GM12878 (cell line): ENCODE results near the gene ANO3. TPM values are rescaled to one million over a fixed set of nuclear protein-coding genes. Genes with fewer than 3 reads are reported as not detected.

Source experiments
- ATAC-seq: fragments of 200-7000 bp; cut with Tn5 transposase; 3 replicates; pipeline ENCODE4 v1.9.1; 2020; ENCODE audit warnings: mild to moderate bottlenecking, moderate library complexity
- BruUV-seq: library from RNA; stranded (reverse); fragments of 400-500 nt; replicated peaks from 2 replicates; lab custom pipeline; 2021; lab: Mats Ljungman, UMichigan
- CTCF ChIA-PET: fragments of 300-600 bp; sonication (Branson Sonifier 250); formaldehyde crosslinking; extraction: SDS; loops from one replicate; lab custom pipeline; 2021; ENCODE audit warnings: inconsistent platforms; lab: Yijun Ruan, JAX
- POLR2A ChIA-PET: fragments of 350-600 bp; formaldehyde crosslinking; extraction: SDS; loops from one replicate; lab custom pipeline; 2021; ENCODE audit warnings: inconsistent platforms; lab: Charles Lee
- RAD21 ChIA-PET: fragments of 300-600 bp; sonication (Branson Sonifier 250); formaldehyde crosslinking; loops from one replicate; lab custom pipeline; 2023; ENCODE audit warnings: antibody characterized with exemption; ENCODE audit not compliant: unreplicated experiment; lab: Charles Lee
- SMC1A ChIA-PET: fragments of 300-600 bp; sonication (Branson Sonifier 250); formaldehyde crosslinking; loops from one replicate; lab custom pipeline; 2023; ENCODE audit not compliant: unreplicated experiment, uncharacterized antibody; lab: Charles Lee
- DNase-seq: peaks from one replicate; pipeline ENCODE4 v3.0.0-alpha.2; 2011; ENCODE audit warnings: low read depth, low spot score
- FAIRE-seq: peaks from 3 replicates; lab custom pipeline; 2011; peaks lifted over from hg19 to GRCh38; lab: Jason Lieb, UNC
- H2AFZ ChIP-seq: 2 replicates; pipeline ENCODE4 v1.6.0; 2011; ENCODE audit warnings: low read depth, low read length, control low read depth; ENCODE audit not compliant: control insufficient read depth
- H3K27ac ChIP-seq: 2 replicates; pipeline ENCODE4 v1.5.1; 2011; ENCODE audit warnings: control low read depth; ENCODE audit not compliant: control insufficient read depth, insufficient read depth
- H3K27me3 ChIP-seq, 2 experiments: replicated peaks in 1 of 2; 2 replicates each; pipeline versions ENCODE4 v1.6.0 to v1.6.1; 2011; ENCODE audit warnings: low read length in 1 of 2; ENCODE audit not compliant: control insufficient read depth in 2 of 2, insufficient read depth in 2 of 2
- H3K36me3 ChIP-seq, 2 experiments: 2 replicates each; pipeline ENCODE4 v1.5.1; 2011; ENCODE audit warnings: low read length in 1 of 2; ENCODE audit not compliant: control insufficient read depth in 2 of 2, insufficient read depth in 2 of 2
- H3K4me1 ChIP-seq: 2 replicates; pipeline ENCODE4 v1.6.1; 2011; ENCODE audit warnings: mild to moderate bottlenecking, low read length, moderate library complexity, mixed read lengths; ENCODE audit not compliant: control insufficient read depth, insufficient read depth
- H3K4me2 ChIP-seq: 2 replicates; pipeline ENCODE4 v1.6.0; 2011; ENCODE audit warnings: control low read depth; ENCODE audit not compliant: control insufficient read depth, insufficient read depth
- H3K4me3 ChIP-seq: fragments of 200-600 bp; sonication (generic); 2 replicates; pipeline ENCODE4 v1.5.1; 2016
- H3K79me2 ChIP-seq: 2 replicates; pipeline ENCODE4 v1.6.0; 2011; ENCODE audit warnings: low read length; ENCODE audit not compliant: control insufficient read depth, insufficient read depth
- H3K9ac ChIP-seq: 2 replicates; pipeline ENCODE4 v1.8.0; 2011; ENCODE audit warnings: low read length, control low read depth, mixed read lengths; ENCODE audit not compliant: control insufficient read depth, insufficient read depth
- H3K9me3 ChIP-seq: replicated peaks from 3 replicates; pipeline ENCODE4 v1.5.1; 2011; ENCODE audit warnings: mild to moderate bottlenecking, low read length; ENCODE audit not compliant: control insufficient read depth, insufficient read depth
- H4K20me1 ChIP-seq: 2 replicates; pipeline ENCODE4 v1.6.0; 2011; ENCODE audit not compliant: control insufficient read depth, insufficient read depth
- FOXK2 ChIP-seq: fragments of 450-650 bp; IDR thresholded peaks from 2 replicates; pipeline ENCODE4 v1.6.1; 2017; ENCODE audit warnings: mild to moderate bottlenecking, moderate library complexity
- PAX8 ChIP-seq: fragments of 450-650 bp; IDR thresholded peaks from 2 replicates; pipeline ENCODE4 v1.6.1; 2017; ENCODE audit warnings: mild to moderate bottlenecking, moderate library complexity
- POLR2AphosphoS5 ChIP-seq: IDR thresholded peaks from 2 replicates; pipeline ENCODE4 v1.6.1; 2011; ENCODE audit warnings: mild to moderate bottlenecking, low read length, inconsistent platforms
- RAD51 ChIP-seq: fragments of 450-650 bp; IDR thresholded peaks from 2 replicates; pipeline ENCODE4 v1.6.1; 2016; ENCODE audit warnings: moderate library complexity, mild to moderate bottlenecking, inconsistent platforms
- SIN3A ChIP-seq: IDR thresholded peaks from 2 replicates; pipeline ENCODE4 v1.6.1; 2012; ENCODE audit warnings: low read depth, low read length, improper control_type of control experiment
- SMC3 ChIP-seq: IDR thresholded peaks from 2 replicates; pipeline ENCODE4 v1.6.1; 2011; ENCODE audit warnings: low read length, improper control_type of control experiment, borderline replicate concordance
- SREBF1 ChIP-seq: IDR thresholded peaks from 2 replicates; pipeline ENCODE4 v1.6.1; 2012; ENCODE audit warnings: mild to moderate bottlenecking, low read length
- TBL1XR1 ChIP-seq: IDR thresholded peaks from 2 replicates; pipeline ENCODE4 v1.6.1; 2012; ENCODE audit warnings: low read depth, low read length, improper control_type of control experiment
- ZNF24 ChIP-seq: fragments of 450-650 bp; IDR thresholded peaks from 2 replicates; pipeline ENCODE4 v1.6.1; 2017; ENCODE audit warnings: antibody characterized with exemption, mild to moderate bottlenecking
- ZNF622 ChIP-seq: fragments of 450-650 bp; IDR thresholded peaks from 2 replicates; pipeline ENCODE4 v1.6.1; 2017; ENCODE audit warnings: mild to moderate bottlenecking, inconsistent platforms
- WGBS: methylation state at CpG from one replicate; pipeline ENCODE4 v1.1.6; 2016; ENCODE audit warnings: low lambda C conversion rate; ENCODE audit not compliant: insufficient replicate concordance, insufficient coverage; ENCODE audit errors: missing lambda C conversion rate; 5-methylcytosine and 5-hydroxymethylcytosine counted together
- in situ Hi-C: fragments of 300-500 bp; cut with MboI; formaldehyde crosslinking; loops from 9 replicates; pipeline ENCODE4 v1.14.3; 2018; ENCODE audit warnings: mixed read lengths
- intact Hi-C: fragments of 100-400 bp; cut with micrococcal nuclease; formaldehyde crosslinking; loops from one replicate; pipeline ENCODE4 v1.14.2; 2022; ENCODE audit not compliant: unreplicated experiment
- polyA plus RNA-seq, 11 experiments: library from polyadenylated mRNA; depleted of rRNA in 4 of 11; unstranded in 6 of 11; stranded (reverse) in 5 of 11; fragments of >200 nt; fragmentation: Nextera tagmentation in 4 of 11; fragmentation: Illumina TruSeq in 1 of 11; extraction: Ambion mirVana in 4 of 11; extraction: Trizol in 1 of 11; gene quantifications; 1 replicate in 1 of 11; 2 replicates in 10 of 11; pipeline versions ENCODE4 v1.2.1 to v1.2.3, GENCODE V29; 2011 to 2016; ENCODE audit warnings: inconsistent platforms in 2 of 11, missing spikeins in 2 of 11, low read depth in 1 of 11
- total RNA-seq, 4 experiments: library from RNA; depleted of rRNA in 3 of 4; stranded (reverse); fragments of >200 nt in 3 of 4; fragmentation: Illumina TruSeq in 1 of 4; extraction: Trizol in 1 of 4; gene quantifications; 2 replicates each; pipeline versions ENCODE4 v1.2.1 to v1.2.3, GENCODE V29; 2013 to 2021
- TF ChIP-seq, protein P1 (sequence below): IDR thresholded peaks from 2 replicates; pipeline ENCODE4 v1.6.1; 2012; ENCODE audit warnings: low read depth, low read length, improper control_type of control experiment
- TF ChIP-seq, protein P2 (sequence below): fragments of 450-650 bp; IDR thresholded peaks from 2 replicates; pipeline ENCODE4 v1.6.1; 2016; ENCODE audit warnings: mild to moderate bottlenecking
- TF ChIP-seq, protein P3 (sequence below): IDR thresholded peaks from 2 replicates; pipeline ENCODE4 v1.6.1; 2011; ENCODE audit warnings: borderline replicate concordance, low read depth, mild to moderate bottlenecking, moderate library complexity, mixed read lengths, low read length; ENCODE audit not compliant: insufficient read depth; ENCODE audit errors: extremely low read length
- TF ChIP-seq, protein P4 (sequence below): IDR thresholded peaks from 2 replicates; pipeline ENCODE4 v1.6.1; 2011; ENCODE audit warnings: low read depth, mild to moderate bottlenecking, low read length, moderate library complexity, borderline replicate concordance; ENCODE audit errors: extremely low read depth

ANO3 gene
- total and polyA plus RNA-seq, 10 of the 15 experiments (the other 5 are each of a cell fraction or from before 2014, with no cell fraction given): 0.13 to 5.9 (median 0.44) TPM

DNA sequence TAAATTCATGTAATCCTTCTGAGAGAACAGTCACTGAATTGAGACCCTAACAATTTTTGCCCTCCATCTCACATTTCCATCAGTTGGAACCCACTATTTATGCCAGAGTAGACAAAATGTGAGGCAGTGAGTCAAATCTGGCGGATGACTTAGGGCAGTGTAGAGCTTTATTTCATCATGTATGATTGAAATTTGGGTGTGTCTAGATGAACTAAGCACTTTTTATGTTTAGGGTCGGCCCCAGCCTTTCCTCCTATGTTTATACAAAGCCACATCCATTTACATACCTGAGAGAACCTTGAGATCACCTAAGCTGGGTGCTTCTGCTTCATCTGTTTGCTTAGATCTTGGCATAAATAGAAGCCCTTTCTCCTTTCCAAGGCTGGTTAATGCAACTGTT is 255.1 kb downstream of the ANO3 start:
- ChIA-PET CTCF (interaction anchor here (1.1 to 1.5 kb wide), 2 partner anchors 12 to 16 kb away, joined by 3 to 5 read pairs; no protein-coding TSS in a partner anchor), POLR2A (interaction anchor here (1.0 kb wide), 1 partner anchor 16 kb away, joined by 3 read pairs; no protein-coding TSS in a partner anchor), RAD21 (interaction anchor here (0.7 kb wide), 1 partner anchor 1847 kb away, joined by 3 read pairs; no protein-coding TSS in a partner anchor), SMC1A (interaction anchor here (0.9 to 2.1 kb wide), 6 partner anchors 8 to 30 kb away, joined by 3 to 8 read pairs (median 5); no protein-coding TSS in a partner anchor)
- Histone ChIP-seq H3K9me3 (no peaks in the 10 kb centered on the region), H3K9ac (no peak overlapping the region), H3K4me1 (no peaks in the 10 kb centered on the region), H3K27ac (no peak overlapping the region), H4K20me1 (no peaks in the 10 kb centered on the region), H3K27me3 (no peaks in the 10 kb centered on the region), H3K79me2 (no peaks in the 10 kb centered on the region), H3K36me3 (no peaks in the 10 kb centered on the region), H3K4me3 (no peak overlapping the region), H2AFZ (no peak overlapping the region), H3K4me2 (no peak overlapping the region)
- WGBS: 6% methylated on average over 2 of the region's 2 CpGs
- no peak for ATAC-seq
- intact Hi-C loops (no loop called here), in situ Hi-C loops (no loop called here)
- no TSS peak for BruUV-seq
- no peak for DNase-seq
- no peak for FAIRE-seq
- TF ChIP-seq POLR2AphosphoS5 (no peak), PAX8 (no peak)
- TF ChIP-seq, protein P1, sequence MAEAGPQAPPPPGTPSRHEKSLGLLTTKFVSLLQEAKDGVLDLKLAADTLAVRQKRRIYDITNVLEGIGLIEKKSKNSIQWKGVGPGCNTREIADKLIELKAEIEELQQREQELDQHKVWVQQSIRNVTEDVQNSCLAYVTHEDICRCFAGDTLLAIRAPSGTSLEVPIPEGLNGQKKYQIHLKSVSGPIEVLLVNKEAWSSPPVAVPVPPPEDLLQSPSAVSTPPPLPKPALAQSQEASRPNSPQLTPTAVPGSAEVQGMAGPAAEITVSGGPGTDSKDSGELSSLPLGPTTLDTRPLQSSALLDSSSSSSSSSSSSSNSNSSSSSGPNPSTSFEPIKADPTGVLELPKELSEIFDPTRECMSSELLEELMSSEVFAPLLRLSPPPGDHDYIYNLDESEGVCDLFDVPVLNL: no peak

DNA sequence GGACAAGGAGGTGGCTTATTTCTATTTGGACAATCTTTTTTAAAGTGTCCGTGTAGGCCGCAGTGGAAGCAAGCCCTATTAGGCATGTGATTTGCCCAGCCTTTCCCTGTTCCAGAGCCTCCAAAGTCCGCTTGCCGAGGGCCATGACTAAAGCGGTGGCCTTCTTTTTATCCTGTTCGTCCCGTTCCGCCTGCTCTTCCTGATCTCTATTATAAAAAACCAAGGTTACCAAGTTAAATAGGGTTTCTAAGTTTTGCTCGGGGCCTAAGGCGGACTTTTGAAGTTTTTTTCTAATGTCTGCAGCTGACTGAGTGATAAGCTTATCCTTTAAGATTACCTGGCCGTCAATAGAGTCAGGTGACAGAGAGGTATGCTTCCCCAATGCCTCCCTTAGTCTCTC is 261.8 kb downstream of the ANO3 start:
- WGBS: 69% methylated on average over 11 of the region's 11 CpGs
- ChIA-PET SMC1A (interaction anchor here (2.2 kb wide), 1 partner anchor 13 kb away, joined by 8 read pairs; no protein-coding TSS in a partner anchor), CTCF (interaction anchor here (0.6 kb wide), 1 partner anchor 12 kb away, joined by 4 read pairs; no protein-coding TSS in a partner anchor), POLR2A (no interaction called here), RAD21 (no interaction called here)
- Histone ChIP-seq H3K36me3 (no peaks in the 10 kb centered on the region), H3K27ac (no peak overlapping the region), H3K79me2 (no peaks in the 10 kb centered on the region), H3K4me3 (no peak overlapping the region), H3K4me1 (no peaks in the 10 kb centered on the region), H3K9me3 (no peaks in the 10 kb centered on the region), H3K4me2 (no peak overlapping the region), H3K27me3 (no peaks in the 10 kb centered on the region), H2AFZ (no peak overlapping the region), H4K20me1 (no peaks in the 10 kb centered on the region), H3K9ac (no peak overlapping the region)
- DNase-seq (no peak), ATAC-seq (no peak), FAIRE-seq (no peak)
- in situ Hi-C loops (no loop called here), intact Hi-C loops (no loop called here)
- BruUV-seq: no TSS peak
- no peak for TF ChIP-seq ZNF622
- TF ChIP-seq SMC3: no peak
- TF ChIP-seq, protein P2, sequence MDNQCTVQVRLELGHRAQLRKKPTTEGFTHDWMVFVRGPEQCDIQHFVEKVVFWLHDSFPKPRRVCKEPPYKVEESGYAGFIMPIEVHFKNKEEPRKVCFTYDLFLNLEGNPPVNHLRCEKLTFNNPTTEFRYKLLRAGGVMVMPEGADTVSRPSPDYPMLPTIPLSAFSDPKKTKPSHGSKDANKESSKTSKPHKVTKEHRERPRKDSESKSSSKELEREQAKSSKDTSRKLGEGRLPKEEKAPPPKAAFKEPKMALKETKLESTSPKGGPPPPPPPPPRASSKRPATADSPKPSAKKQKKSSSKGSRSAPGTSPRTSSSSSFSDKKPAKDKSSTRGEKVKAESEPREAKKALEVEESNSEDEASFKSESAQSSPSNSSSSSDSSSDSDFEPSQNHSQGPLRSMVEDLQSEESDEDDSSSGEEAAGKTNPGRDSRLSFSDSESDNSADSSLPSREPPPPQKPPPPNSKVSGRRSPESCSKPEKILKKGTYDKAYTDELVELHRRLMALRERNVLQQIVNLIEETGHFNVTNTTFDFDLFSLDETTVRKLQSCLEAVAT: no peak
- TF ChIP-seq FOXK2: no peak
- no peak for TF ChIP-seq ZNF24
- TF ChIP-seq, protein P3, sequence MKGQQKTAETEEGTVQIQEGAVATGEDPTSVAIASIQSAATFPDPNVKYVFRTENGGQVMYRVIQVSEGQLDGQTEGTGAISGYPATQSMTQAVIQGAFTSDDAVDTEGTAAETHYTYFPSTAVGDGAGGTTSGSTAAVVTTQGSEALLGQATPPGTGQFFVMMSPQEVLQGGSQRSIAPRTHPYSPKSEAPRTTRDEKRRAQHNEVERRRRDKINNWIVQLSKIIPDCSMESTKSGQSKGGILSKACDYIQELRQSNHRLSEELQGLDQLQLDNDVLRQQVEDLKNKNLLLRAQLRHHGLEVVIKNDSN: no peak
- TF ChIP-seq SIN3A: no peak
- TF ChIP-seq, protein P4, sequence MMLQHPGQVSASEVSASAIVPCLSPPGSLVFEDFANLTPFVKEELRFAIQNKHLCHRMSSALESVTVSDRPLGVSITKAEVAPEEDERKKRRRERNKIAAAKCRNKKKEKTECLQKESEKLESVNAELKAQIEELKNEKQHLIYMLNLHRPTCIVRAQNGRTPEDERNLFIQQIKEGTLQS: no peak
- TF ChIP-seq RAD51: no peak
- TF ChIP-seq SREBF1: no peak
- TF ChIP-seq TBL1XR1: no peak
